Activated CD8-positive, alpha-beta memory T cell treated with anti-CD3 and anti-CD28 coated beads for 1 hour (primary cell): ENCODE data around the gene PC.

ENCODE experiments used
- DNase-seq, 2 donors: peaks; one replicate each; pipeline ENCODE4 v3.0.0-alpha.2; 2020; ENCODE audit warnings: low read depth in 1 of 2; ENCODE audit errors: extremely low read depth in 1 of 2

Gene PC

DNA sequence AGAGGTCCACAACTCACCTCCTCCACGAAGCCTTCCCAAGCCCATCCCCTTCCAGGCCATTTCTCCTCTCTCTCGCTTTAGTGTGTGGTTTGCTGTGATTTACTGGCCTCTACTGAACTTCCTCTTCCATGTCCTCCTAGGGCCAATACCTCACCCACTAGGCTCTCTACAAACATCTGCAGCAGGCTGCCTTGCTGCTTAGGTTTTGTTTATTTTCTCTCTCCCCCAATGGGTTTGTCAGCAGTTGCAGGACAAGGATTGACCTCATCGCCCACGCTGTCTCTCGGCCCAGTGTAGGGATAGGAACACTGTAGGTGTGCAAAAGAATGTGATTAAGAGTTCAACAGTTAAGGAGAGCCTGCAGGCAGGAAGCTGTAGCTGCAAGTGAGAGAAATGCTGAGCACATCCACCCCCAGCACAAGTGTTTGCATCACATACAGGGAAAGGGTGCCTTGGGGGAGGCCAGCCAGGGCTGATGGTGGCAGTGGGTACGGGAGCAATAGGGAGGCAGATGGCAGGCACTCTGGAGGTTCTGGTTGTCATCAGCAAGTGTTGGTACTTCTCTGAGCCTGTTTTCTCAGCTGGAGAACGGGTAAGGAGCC is 1.4 kb downstream of the PC start:
- DNase-seq, result no peak

DNA sequence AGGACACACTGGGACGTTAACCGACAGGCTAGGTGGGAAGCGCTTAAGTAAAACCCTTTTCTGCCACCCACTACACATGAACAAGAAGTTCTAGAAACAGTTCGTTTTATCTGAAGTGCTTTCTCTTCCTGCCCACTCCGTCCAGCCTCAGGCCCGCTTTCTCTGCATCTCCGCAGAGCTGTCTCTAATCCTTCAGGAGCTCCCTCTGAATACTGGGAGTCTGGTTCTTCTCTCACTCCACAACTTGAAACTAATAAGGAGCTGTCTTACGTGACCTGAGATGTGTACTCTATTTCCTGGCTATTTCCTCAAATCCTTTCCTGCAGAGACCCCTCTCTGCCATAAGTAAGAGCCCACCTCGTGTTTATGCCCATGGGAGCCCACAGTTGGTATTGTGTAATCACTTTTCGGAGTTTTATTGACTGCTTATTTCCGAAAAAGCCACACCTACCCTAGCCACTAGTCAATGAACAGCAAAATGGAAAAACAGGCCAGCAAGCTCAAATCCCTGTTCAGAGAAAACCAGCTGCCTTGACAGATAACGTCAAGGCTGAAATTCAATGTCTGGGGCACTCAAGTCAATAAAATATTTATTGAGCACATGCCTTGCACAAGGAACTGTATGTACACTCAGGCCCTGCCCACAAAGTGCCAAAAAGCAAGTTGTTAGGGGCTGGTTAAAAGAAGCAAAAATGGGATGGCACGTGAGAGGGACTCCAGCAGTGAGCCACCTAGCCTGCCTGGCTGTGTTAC is 4.9 kb downstream of the PC start:
- DNase-seq, result no peak

- DNase-seq, result no peak
Observed at GRCh38 chr11:66951927-66952337, 6.3 kb downstream of the PC start.

GRCh38 chr11:66951135-66951534 is 7.0 kb downstream of the PC start:
- no peak for DNase-seq

- no peak for DNase-seq
Observed at GRCh38 chr11:66950112-66950535, 8.1 kb downstream of the PC start.

- no peak for DNase-seq
Observed at GRCh38 chr11:66938582-66939135, 19.5 kb downstream of the PC start.

GRCh38 chr11:66937193-66937733 is 20.9 kb downstream of the PC start:
- no peak for DNase-seq

DNA sequence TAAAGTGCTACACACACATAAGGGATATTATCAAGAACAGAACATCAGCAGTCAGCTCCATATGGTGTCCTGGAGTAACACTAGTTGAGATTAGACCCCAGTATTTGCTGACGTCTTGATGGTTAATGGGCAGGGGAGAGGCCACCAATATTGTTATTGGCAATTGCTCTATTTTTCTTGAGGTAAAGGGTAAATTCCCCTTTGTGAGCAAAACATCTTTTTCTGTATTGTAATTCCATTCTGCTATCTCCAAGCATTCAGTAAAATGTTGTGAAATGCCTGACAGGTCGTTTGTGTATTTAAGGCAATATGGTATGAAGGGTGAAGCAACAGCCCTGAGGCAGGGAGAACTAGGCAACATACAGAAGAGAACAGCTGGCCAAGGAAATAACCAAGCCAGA is 21.9 kb downstream of the PC start:
- no peak for DNase-seq

DNA sequence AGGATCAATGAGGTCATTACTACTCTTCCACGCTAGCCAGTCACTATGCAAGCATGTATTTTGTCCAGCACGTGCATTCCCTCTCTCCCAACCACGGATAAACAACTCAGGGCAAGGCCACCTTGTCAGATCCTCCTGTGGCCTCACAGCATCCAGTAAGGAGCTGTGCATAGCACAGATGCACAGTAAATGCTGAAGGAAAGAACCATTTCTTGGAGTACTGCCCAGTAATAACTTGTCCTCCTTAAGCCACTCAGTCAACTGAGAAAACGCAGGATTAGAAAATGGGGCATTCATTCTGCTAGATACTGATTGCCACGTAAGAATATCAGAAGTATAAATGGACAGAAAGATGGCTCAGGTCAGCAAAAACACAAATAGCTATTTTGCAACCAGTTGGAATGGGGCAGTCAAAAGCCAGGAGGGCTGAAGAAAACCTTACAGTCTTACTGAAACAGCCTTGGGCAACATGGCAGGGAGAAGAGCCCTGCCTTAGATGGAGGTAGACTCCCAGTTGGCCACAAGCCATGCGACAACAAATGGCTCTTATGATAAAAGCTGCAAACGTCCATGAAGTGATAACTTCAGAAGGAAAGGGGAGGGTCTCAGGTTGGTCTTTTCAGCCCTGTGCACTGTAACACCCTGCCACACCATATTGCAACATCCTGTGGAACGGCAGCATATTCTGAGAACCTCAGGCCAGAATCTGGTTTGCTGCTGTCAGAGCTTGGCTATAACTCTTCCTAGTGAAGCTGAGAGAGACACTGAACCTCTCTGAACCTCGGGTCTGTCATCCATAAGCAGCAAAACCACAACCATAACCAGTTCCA is 23.0 kb downstream of the PC start:
- no peak for DNase-seq

DNA sequence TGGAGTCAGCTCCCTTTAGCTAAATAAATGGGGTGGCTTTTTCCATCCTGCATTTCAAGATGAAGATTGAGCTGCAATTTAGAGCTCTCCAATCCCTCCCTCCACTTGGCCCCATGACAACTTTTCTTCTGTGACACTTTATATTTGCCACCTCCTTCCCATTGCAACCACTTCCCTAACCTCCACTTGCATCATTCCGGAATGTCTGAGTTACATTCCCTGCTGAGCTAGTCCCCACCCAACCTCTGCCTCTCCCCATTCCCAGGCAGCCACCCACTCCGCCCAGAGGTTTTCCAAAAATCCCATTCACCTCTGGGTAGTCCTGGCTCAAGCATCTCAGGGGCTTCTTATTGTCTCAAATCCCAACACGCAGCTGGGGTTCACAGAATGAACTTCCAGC is 24.7 kb downstream of the PC start:
- no peak for DNase-seq

DNA sequence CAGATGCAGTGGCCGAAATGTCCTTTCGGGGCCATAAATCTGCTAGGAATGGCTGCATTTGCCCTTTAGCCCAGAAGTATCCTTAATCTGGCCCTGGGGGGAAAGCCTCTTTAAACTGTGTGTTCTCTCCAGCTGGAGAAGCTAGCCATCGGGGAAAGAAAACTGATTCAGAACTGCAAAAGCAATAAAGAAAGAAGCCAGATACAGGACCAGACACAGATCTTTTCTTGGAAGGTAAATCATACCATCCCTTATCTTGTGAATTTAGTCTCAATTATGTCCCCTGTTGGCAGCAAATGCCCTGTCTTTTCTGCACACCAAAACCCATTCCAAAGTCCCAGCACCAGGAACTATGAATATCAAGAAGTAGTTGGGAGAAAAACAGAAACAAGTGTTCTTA is 25.6 kb downstream of the PC start:
- DNase-seq, result no peak

DNA sequence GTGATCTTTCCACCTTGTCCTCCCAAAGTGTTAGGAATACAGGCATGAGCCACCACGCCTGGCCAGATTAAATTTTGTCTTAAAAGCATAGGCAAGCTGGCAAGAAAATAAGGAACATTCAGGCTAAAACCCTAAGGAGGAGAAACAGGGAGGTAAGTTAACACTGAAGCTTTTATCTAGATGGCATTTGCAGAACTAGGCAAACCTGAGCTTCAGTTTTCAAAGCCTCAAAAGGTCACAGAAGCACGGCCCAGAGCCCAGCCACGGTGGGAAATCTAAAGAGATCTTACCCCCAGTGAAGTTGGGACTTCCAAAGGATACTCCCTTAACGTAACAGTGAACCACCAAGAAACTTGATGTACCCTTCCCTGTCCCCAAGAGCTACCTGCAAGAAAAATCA is 28.4 kb downstream of the PC start:
- DNase-seq, result no peak

DNA sequence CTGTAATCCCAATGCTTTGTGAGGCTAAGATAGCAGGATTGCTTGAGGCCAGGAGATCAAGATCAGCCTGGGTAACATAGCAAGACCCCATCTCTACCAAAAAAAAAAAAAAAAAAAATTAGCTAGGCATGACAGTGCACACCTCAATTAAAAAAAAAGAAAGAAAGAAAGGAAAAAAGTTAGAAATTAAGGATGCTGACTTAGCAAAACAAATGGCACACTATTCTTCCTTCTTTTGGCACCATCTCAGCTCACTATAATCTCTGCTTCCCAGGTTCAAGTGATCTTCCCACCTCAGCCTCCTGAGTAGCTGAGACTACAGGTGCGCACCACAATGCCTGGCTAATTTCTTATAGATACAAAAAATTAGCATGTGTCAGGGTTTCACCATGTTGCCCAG is 33.9 kb downstream of the PC start:
- no peak for DNase-seq

GRCh38 chr11:66922551-66922950 is 35.6 kb downstream of the PC start:
- DNase-seq, result no peak

DNA sequence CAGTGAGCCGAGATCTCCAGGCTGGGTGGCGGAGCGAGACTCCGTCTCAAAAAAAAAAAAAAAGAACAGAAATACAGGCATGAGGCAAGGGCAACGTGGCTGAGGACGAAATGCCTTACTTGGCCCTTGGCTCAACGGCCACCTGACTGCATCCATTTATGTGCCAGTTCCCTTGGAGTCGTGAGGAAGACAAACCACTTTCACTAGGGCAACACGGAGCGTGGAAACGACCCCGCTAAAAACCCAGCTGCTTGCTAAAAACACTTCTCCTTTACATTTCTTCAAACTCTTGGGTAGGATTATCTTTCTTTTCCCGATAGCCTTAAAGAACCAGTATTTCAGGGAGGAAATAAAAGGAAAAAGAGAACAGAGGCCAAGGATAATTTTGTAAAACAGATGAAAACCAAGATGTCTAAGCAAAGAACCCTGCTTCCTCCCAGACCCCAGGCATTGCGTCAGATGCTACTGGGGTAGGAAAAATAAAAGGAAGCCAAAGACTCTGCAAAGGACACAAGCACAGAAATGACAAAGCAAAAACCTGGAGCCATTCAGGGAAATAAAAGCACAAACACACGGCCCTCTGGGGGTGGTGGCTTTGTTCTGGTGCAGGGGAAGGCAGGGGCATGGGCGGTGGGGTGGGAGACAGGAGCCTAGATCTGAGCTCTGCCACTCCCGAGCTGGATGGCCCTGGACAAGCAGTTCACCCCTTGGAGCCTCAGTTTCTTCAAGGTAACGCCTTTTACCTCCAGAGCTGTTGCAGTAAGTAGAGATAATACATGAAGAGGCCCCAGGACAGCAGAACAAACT is 37.0 kb downstream of the PC start:
- DNase-seq, result no peak

- DNase-seq, result no peak
Observed at GRCh38 chr11:66919923-66920322, 38.3 kb downstream of the PC start.

GRCh38 chr11:66918741-66919140 is 39.4 kb downstream of the PC start:
- DNase-seq, result no peak

DNA sequence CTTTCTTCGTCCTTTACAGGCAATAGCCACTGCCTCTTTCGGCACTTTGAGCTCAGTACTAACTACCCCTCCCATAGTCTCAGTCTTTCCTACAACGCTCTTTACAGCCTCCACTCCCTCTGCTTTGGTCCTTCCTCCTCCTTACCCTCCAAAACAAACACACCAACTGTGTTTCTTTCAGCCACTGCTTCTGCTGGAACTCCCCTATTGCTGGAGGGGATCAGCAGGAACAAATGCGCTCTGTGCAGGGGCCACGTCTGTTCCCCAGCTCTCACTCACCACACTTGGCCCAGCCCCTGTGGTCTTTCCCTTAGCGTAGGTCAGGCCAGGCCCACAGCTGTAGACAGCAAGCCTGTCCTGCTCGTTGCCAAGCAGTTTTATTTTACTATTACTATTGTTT is 42.3 kb downstream of the PC start:
- no peak for DNase-seq

DNA sequence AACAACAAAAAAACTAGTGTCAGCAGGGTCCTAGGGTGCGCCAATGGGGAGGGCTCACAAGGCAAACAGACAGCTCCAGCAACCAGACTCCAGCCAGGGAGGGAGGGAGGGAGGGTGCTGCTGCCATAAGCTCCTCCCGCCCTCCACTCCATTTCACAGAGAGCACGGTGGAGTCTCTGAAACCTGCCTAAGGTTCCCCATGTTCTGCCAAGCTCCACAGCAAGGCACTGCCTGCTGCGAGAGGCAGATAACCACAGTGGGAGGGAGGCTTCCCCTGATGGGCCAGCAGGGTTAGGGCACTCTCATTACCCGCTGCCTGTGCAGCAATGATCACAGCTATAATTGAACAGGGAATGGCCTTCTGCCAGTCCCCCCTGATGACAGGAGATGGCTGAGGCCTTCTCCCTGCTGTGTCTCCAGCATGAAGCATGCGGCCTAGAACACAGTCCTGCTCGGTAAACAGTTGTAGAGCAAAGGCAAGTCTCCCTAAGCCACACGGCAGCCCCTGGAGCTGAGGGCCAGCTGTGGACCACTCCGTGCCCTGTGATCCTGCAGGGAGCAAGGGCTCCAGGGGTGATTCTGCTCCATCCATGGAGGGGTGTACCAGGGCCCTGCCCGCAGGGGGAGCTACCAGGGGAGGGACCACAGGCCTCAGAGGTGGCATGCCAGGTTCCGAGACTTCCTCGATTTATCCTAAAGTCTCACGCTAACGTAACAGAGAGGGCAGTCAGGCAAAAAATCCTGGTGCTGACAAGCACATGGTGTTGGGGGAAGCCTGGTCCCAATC is 42.9 kb downstream of the PC start:
- no peak for DNase-seq

DNA sequence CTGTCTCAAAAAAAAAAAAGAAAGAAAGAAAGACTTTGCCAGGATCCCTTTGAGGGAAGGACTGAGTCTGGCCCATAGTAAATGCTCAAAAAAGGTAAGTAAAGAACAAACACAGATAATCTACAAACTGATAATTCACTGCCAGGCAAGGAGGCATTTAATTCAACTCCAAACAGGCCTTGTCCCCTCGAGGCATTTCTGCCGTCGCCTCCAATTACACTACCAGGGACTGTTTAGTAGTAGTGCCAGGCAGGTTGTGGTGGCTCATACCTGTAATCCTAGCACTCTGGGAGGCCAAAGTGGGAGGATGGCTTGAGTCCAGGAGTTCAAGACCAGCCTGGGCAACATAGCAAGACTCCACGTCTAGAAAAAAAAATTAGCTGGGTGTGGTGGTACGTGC is 43.7 kb downstream of the PC start:
- DNase-seq, result no peak
